Lung microvascular endothelial cell (primary cell): ENCODE data around the gene ZFP36L2. TPM values are rescaled to one million over a fixed set of nuclear protein-coding genes. Genes with fewer than 3 reads are reported as not detected.

Experiments
- DNase-seq, 2 donors: peaks; one replicate each; pipeline versions ENCODE4 v3.0.0 to v3.0.0-alpha.2; 2010; ENCODE audit warnings: low read depth in 2 of 2
- total RNA-seq: library from RNA; depleted of rRNA; stranded (reverse); fragments of >200 nt; gene quantifications from 2 replicates; pipeline ENCODE4 v1.2.1, GENCODE V29; 2014

The ZFP36L2 gene
- total RNA-seq, 1 donor from 2014 or later = 7.7 TPM

DNA sequence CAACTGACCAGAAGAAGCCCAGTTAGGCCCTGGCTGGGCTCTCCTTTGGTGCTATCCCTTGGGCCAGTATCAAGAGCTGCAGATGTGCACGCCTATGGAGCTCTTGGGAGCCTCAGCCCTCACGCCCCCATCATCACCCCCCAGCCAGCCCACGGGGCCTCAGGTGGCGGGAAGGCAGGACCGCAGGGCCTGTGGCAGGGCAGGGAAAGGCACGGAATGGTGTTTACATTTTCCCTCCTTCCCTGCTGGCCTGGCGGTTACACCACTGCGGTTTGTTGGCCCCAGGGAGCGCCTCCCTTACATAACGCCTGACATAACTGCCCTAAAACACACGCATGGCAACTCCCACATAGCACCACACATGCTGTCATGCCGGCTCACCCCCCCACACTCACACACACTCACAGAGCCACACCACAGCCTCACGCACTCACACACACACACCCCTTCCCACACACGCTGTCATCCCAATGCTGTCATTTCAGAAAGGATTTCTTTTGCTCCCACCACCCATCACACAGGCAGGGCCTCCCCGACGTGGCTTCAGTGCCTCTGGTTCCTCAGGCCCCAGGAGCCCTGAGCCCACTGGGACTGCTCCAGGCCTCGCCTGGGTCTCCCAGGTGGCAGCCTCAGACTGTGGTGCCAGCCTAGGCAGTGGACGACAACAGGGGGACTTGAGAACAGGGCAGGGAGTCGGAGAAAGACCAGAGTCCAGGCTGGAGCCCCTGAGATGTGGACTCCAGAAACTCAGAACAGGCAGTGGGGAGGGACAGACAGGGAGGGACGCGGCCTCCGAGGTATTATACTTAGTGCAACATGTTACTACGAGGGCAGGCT is 15.7 kb downstream of the ZFP36L2 start:
- no peak for DNase-seq

DNA sequence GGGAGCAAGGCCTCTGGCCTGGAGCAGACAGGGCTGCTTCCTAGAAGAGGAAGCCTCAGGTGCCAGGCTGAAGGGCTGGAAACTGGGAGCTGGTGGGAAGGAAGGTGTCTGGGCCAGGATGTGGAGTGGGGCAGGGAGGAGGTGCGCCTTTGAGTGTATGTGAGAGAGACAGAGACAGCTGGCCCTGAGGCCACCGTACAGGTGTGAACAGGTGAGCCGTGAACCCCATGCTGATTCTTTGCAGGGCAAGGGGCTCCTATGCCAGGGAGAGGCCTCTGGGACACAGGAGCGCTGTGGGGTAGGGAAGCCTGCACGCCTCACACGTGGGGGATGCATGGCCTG is 16.3 kb downstream of the ZFP36L2 start:
- no peak for DNase-seq

DNA sequence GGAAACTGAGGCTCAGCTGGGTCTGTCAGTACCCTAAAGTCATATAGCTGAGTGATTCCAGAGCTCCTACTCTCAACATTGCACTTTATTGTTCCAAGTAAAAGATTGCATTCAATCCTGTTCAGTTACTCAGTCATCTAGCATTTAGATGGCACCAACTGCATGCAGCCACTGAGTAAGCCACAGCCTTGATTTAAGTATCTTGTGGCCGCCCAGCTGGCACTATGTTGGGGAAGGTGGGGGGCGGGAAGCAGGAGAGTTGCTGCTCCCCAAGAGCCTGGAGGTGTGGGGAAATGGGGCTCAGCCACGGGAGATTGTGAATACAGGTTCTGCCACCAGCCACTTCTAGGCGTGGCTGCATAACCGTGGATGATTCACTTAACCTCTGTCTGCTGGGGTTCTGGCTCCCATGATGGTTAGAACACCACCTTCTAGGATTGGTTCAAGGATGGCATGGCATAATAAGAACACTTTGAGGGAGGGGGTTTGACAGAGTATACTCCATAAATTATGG is 17.1 kb downstream of the ZFP36L2 start:
- DNase-seq = no peak

DNA sequence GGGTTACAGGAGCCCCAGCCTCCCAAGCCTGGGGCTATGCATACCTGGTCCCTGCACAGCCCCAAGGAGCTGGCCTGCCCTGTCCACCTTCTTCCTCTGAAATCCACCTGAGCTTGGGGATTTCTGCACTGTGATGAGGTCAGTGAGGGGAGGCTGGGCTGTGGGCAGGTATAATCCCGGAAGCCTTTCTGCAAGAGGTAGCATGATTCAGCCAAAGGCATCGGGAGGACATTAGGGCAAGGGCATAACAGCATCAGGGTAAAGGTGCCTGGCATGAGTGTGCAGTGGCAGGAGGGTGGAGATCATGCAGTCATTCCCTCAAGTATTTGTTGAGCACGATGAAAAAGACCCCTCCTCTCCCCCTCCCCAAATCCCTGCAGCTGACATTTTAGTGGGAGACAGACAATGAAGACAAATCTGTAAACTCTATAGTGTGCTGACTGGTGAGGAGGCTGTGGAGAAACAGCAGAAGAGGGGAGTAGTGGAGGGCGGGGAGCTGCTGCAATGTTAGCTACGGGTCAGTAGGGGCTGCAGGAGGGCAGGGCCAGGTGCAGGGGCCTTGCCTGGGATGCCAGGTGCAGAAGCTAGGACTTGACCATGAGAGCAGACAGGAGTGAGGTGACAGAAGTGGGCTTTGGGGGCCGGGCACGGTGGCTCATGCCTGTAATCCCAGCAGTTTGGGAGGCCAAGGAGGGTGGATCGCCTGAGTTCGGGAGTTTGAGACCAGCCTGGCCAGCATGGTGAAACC is 18.7 kb downstream of the ZFP36L2 start:
- no peak for DNase-seq

DNA sequence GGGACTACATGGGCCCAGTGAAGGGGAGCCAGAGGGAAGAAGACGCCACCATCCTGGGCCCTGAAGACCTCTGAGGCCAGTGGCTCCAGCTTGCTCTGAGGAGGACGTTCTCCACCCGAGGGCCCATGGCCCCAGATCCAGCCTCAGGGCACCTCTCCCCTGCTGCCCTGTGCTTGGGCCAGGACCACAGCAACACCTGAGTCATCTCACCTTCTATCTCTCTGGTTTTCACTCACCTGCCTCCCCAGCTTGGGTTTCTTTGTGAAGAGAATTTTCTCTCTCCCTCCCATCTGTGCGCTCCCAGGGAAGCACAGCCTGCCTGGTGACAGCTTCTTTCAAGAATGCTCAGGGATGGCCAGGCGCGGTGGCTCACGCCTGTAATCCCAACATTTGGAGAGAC is 19.8 kb downstream of the ZFP36L2 start:
- no peak for DNase-seq

DNA sequence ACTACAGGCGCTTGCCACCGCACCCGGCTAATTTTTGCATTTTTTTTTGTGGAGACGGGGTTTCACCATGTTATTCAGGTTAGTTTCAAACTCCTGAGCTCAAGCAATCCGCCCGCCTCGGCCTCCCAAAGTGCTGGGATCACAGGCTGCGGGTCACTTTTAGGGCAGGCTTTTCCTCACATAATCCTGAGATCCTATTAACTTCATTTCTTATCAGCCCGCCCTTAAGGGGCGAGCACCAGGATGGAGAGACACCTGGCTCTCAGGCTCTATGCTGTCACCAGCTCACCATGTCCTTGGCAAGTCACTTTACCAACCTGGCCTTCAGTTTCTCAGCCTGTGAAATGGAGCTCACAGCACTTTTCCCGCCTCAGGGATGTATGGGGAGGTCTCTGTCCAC is 23.0 kb downstream of the ZFP36L2 start:
- DNase-seq = no peak

DNA sequence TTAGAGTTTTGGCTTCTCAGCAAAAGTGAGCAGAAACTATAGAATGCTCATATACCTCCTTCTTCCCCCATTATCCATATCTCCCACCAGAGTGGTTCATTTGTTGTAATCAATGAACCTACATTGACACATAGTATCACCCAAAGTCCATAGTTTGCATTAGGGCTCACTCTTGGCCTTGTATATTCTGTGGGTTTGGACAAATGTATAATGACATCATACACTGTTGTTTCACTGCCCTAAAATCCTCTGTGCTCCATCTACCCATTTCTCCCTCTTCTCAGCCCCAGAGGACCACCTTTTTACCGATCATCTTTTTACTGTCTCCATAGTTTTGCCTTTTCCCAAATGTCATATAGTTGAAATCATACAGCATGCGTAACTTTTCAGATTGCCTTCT is 24.1 kb downstream of the ZFP36L2 start:
- no peak for DNase-seq

DNA sequence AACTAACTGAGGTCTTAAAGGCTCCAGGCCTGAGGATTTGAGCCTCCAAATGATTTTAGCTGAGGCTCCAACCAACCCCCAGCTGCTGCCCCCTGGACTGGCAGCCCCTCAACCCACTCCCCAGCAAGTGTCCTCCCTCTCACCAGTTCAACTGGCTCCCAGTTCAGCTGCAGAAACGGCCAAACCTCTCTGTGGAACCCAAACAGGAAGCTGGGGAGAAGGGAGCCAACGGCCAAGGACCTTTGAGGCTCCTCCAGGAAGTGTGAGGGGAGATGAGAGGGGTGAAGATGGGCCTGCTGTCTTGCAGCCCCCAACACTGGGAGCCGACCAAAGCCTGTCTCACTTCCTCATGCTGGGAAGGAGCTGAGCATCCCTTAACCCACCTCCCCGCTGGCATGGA is 24.9 kb downstream of the ZFP36L2 start:
- DNase-seq = no peak

DNA sequence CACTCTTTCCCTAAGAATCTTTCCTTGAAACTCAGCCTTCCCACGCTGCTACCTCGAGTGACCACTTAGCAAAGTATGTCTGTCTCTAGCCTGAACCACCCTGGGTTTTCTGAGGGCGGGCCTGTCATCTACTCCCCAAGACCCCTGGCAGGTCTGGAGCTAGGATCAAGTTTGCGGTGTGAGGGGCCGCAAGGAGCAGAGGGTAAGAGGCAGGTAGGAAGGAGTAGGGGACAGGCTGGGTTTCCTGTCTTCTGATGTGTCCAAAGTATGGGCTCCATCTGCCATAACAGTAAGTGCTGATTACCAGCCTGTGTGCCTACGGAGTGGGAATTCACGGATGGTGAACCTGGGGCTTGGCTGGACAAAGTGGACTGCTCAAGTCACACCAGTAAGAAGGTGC is 25.4 kb downstream of the ZFP36L2 start:
- DNase-seq = no peak

DNA sequence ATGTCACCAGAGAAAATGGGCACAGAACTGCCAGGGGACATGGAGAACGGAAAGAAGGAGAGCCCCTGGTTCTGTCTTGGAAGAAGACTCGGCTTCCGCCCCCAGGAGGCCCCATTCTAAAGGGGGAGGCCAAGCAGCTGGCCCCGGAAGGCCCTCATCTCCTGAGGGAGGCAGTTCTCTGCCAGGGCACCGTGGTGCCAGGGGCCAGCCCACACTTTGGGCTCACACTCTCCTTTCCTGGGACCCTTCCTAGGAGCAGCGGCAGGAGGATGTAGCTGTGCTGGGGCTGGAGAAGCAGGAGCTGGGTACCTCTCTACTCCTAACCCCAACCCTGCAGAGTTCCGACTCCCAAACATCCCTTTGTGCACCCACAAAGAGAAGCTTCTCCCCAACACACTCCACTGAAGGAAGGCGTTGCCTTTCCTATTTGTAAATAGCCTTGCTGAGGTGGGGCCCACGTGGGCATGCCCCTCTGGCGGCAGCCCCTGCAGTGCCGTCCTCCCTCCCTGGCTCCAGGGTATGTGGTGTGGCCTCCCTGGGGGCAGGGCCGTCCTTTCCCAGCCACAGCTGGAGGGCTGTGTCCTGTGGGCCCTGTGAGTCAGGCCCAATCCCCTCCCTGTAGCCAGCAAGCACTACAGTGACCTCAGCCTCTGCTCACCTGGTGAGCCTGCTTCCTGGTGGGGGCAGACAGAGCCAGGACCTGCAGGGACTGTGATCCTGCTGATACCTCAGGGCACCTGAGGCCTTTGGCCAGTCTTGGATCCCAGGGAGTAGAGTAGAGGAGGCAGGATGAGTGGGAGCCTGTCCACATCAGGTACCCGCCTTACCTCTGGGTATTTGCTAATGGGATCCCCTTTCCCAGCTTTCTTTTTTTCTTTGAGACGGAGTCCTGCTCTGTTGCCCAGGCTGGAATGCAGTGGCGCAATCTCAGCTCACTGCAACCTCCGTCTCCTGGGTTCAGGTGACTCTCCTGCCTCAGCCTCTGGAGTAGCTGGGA is 26.6 kb downstream of the ZFP36L2 start:
- DNase-seq = no peak

DNA sequence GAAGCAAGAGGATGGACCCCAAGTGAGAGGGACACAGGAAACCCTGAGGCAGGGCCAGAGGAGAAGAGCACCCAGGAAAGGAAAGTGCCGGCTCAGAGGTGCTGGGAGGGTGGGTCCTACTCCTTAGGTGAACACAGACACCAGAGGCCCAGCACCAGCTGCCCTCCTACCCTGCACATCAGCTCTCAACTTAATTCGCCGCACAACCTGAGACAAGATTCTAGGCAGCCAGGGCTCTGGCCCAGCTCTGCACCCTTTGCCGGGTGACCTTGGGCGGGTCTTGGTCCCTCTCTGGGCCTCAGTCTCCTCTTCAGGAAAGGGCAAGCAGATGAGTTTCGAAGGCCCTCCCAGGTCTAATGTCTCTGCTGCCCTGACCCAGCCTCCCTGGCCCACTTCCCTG is 28.1 kb downstream of the ZFP36L2 start:
- DNase-seq = no peak

DNA sequence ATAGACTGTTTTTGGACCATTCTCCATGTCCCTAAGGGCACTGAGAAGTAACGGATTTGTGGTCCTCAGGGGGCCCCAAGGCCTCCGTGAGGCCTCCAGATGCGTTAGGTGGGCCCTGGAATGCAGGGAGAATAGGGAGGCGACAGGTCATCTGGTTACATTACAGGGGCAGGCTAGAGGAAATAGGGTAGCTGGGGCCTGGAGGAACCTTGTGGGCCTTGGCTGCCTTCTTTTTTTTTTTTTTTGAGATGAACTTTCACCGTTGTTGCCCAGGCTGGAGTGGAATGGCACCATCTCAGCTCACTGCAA is 28.9 kb downstream of the ZFP36L2 start:
- no peak for DNase-seq

DNA sequence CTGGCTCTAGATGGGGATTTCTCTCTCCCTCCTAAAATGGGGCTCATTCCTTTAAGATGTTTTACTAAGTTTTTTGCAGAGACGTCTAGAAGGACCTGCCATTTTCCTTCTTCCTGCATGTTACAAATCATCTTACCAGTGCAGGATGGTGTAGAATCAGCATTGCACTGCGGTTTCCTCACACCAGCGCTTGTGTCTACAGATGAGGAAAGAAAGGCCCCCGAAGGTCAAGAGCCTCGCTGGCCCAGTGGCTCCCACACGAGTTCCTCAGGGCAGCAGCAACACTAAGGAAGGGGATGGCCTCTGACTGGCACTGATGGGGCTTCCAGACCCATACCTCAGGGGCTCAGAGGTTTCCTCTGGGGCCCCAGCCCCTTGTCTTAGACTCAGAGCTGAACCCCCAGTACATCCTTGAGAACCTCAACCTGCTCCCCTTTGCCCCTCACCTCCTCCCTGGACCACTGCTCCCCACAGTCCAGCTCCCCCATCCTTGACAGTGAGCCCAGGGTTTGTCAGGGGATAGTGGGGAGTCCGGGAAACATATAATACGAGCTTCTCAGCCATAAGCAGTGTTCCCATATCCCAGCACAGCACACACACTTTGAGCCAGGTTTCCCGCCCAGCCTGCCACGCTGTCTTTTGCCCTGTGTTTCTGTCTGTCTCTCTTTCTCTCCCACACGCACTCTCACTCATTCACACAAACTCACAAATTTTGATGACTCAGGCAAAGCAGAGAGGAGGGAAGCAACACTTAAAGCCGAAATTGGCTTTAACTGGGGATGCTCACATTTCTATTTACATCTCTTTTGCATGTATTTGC is 29.4 kb downstream of the ZFP36L2 start:
- DNase-seq = no peak

DNA sequence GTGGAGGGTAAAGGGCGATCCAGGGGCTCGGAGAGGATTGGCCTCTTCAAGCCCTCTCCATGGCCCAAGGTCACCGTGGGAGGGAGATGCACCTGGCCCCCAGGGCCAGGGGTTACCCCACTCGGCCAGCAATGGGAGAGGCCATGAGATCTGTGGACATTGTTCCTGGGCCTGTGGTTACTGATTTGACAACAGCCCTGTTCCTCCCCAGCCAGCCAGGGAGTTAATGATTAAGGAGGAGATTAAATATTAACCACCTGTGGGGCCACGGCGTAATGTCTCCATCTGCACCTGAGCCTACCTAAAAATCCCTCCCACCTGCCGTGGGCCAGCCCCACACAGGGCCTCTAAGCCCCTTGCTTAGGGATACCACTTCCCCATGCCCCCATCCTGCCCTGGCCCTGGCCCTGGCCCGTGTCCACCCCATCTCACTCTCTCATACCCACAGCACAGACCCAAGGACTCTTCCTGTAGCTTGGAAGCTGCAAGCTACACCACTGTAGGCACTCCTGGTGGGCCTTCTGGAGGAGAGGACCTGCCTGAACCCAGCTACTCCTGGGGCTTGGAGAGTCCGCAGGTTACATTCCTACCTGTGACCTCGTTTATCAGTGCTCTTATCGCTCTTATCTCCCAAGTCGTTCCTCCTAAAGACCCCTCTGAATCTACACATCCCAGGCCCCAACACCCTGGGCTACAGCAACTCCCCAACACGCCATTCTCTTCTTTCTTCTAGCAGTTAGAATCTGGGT is 32.1 kb downstream of the ZFP36L2 start:
- DNase-seq = no peak

DNA sequence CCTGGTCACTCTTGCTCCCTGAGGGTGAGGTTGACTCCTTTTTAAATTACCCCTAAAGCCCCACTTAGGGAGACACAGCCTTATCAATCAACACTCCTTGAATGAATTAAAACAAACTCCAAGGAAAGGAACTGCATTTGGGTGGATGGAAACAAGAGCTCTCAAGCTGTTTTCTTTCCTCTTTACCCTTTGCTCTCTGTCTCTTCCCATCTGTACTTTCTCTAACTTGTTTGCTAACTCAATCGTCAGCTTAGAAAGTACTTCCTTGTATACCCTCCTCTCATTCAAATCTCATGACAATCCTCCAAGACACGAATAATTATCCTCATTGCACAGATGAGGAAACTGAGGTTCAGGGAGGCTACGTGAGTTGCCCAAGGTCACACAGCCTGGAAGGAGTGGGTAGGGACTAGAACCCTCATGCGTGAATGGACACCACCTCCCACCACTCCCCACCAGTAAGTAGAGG is 32.7 kb downstream of the ZFP36L2 start:
- DNase-seq = no peak

DNA sequence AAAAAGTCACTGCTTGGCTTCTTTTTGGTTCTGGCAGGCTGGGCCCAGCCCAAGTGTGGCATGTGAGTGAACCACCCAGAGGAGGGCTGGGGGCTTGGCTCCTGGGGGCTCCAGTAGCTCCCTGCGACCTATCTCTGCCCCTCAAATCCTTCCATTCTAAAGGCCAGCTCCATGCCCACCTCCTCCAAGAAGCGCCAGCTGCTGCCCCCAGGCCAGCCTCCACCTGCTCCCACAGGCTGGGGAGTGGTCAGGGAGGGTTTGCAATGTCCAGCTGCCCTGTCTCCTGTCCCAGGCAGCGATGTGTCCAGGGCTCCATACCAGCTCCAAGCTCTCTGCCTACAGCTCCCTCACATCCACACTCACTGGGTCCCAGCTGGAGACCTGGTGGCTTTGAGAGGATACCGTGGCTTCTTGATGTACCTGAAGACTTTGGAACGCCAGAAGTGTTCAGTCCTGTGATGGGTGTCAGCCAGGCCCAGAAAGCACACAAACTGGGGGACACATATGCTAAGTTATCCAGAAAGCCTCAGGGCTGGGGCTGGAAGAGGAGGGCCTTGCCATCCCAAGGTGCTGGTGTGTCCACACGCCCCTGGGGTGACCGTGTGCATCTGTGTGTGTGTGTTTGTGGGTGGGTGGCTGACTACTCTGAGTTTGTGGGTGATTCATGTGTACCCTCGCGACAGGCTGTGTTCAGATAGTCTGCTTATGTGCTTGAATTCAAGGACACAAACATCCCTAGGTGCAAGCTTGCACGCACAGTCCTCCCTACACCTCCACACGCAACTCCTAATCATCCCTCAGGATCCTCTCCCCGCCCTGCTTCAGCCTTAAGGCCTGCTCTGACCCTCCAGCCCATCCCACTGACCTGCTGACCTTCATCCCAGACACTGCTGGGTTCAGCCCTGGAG is 33.4 kb downstream of the ZFP36L2 start:
- no peak for DNase-seq

DNA sequence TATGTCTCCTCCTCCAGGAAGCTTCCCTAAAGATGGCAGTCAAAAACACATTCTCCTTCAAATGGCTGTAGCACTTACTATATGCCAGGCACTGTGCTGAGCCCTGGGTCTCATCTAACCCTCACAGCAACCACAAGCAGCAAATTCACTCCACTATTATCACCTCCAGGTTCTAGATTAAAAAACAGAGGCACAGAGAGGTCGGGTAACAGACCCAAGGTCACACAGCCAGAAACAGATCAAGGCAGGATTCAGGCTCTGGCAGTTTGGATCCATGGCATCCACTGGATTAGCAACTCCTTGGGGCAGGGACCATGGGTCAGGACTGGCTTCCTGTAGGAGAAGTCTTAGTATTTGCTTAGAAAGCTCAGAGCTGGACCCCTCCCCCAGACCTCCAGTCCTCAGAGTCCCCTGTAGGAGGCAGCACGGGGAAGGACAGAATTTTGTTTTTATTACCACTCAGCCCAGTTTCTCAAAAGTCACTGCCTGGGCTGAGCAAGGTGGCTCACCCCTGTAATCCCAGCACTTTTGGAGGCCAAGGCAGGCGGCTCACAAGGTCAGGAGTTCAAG is 34.4 kb downstream of the ZFP36L2 start:
- no peak for DNase-seq

DNA sequence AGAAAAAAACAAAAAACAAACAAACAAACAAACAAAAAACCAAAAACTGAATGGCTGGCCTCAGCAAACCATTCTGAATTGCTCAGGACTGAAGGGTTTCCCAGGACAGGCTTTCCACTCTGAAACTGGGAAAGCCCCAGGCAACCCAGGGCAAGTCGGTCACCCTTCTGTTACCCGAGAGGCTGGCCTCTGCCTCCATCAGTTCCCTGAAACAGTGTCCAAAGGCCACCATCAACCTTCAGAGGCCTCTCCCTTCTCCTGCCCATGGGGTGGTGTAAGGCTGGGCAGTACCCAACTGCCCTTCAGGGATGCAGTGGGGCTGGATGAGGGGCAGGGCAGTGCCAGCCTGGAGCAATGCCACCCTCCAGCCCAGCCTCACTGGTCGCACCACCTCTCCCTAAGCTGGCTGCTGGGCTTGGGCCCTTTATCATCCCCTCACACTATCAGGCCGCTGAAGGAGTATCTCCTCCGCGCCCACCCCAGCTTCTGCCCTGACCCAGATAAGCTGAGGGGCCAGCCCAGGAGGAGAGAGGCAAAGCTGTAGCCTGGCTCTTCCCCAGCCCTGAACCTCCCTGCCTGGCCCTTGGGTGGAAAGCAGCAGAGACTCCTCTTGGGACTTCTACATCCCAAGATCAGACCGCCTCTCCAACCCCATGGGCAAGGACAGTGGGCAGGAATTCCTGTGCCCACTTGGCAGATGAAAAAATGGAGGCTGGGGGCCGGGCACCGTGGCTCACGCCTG is 35.9 kb downstream of the ZFP36L2 start:
- DNase-seq = no peak
